GM23338 (cell line): ENCODE data around the gene TENM4. TPM values are rescaled to one million over a fixed set of nuclear protein-coding genes. Genes with fewer than 3 reads are reported as not detected.

Experiments used
- ATAC-seq: fragments of 200-7000 bp; cut with Tn5 transposase; 3 replicates; pipeline ENCODE4 v1.9.1; 2020
- DNase-seq: peaks from one replicate; pipeline ENCODE4 v3.0.0-alpha.2; 2015; ENCODE audit warnings: low spot score
- H2AFZ ChIP-seq: fragments of 200-600 bp; sonication (generic); 2 replicates; pipeline ENCODE4 v1.8.0; 2016; ENCODE audit warnings: antibody characterized with exemption, mild to moderate bottlenecking, moderate library complexity
- H3F3A ChIP-seq: fragments of 200-600 bp; sonication (generic); replicated peaks from 2 replicates; pipeline ENCODE4 v1.8.0; 2017; ENCODE audit warnings: antibody characterized with exemption, mixed run types, low read depth
- H3K27ac ChIP-seq: fragments of 200-600 bp; sonication (generic); 2 replicates; pipeline ENCODE4 v1.6.1; 2016; ENCODE audit warnings: low read depth
- H3K27me3 ChIP-seq: fragments of 200-600 bp; sonication (generic); 2 replicates; pipeline ENCODE4 v1.8.0; 2016; ENCODE audit warnings: mild to moderate bottlenecking, mixed run types, moderate library complexity; ENCODE audit not compliant: insufficient read depth
- H3K36me3 ChIP-seq: fragments of 200-600 bp; sonication (generic); 2 replicates; pipeline ENCODE4 v1.8.0; 2016; ENCODE audit warnings: mild to moderate bottlenecking; ENCODE audit not compliant: insufficient read depth
- H3K4me1 ChIP-seq: fragments of 200-600 bp; sonication (generic); 2 replicates; pipeline ENCODE4 v1.8.0; 2016; ENCODE audit warnings: mild to moderate bottlenecking, moderate library complexity; ENCODE audit not compliant: insufficient read depth
- H3K4me2 ChIP-seq: fragments of 200-600 bp; sonication (generic); 2 replicates; pipeline ENCODE4 v1.7.1; 2017; ENCODE audit warnings: mixed run types
- H3K4me3 ChIP-seq: fragments of 200-600 bp; sonication (generic); 2 replicates; pipeline ENCODE4 v1.6.1; 2016; ENCODE audit warnings: mixed run types
- H3K79me2 ChIP-seq: fragments of 200-600 bp; sonication (generic); replicated peaks from 2 replicates; pipeline ENCODE4 v1.8.0; 2017; ENCODE audit warnings: mild to moderate bottlenecking; ENCODE audit not compliant: insufficient read depth
- H3K9me2 ChIP-seq: fragments of 200-600 bp; sonication (generic); 2 replicates; pipeline ENCODE4 v1.8.0; 2017; ENCODE audit not compliant: insufficient read depth
- H4K20me1 ChIP-seq: fragments of 200-600 bp; sonication (generic); replicated peaks from 2 replicates; pipeline ENCODE4 v1.8.0; 2017; ENCODE audit warnings: mild to moderate bottlenecking; ENCODE audit not compliant: insufficient read depth
- H3K27ac Mint-ChIP-seq: 2 replicates; pipeline ENCODE4 v1.8.0; 2020; ENCODE audit warnings: inconsistent platforms, mild to moderate bottlenecking, moderate library complexity, mixed read lengths
- H3K27me3 Mint-ChIP-seq: 3 replicates; pipeline ENCODE4 v1.8.0; 2022; ENCODE audit warnings: low read depth, mild to moderate bottlenecking, moderate library complexity, mixed read lengths, inconsistent platforms; ENCODE audit not compliant: insufficient read depth, poor library complexity
- H3K36me3 Mint-ChIP-seq: 3 replicates; pipeline ENCODE4 v1.8.0; 2021; ENCODE audit warnings: low read depth, mild to moderate bottlenecking, inconsistent platforms, moderate library complexity, mixed read lengths
- H3K4me1 Mint-ChIP-seq: 3 replicates; pipeline ENCODE4 v1.8.0; 2020; ENCODE audit warnings: mild to moderate bottlenecking, inconsistent platforms, mixed read lengths
- H3K4me3 Mint-ChIP-seq: 3 replicates; pipeline ENCODE4 v1.8.0; 2021; ENCODE audit warnings: moderate library complexity, mild to moderate bottlenecking, inconsistent platforms, mixed read lengths
- H3K9me3 Mint-ChIP-seq: 3 replicates; pipeline ENCODE4 v1.8.0; 2020; ENCODE audit warnings: moderate library complexity, mild to moderate bottlenecking, inconsistent platforms, mixed read lengths
- CREB1 ChIP-seq: fragments of 250-450 bp; sonication (Bioruptor Pico); IDR thresholded peaks from 2 replicates; pipeline ENCODE4 v1.5.0; 2020; ENCODE audit warnings: low read depth, mild to moderate bottlenecking, moderate library complexity
- EZH2 ChIP-seq: fragments of 200-600 bp; sonication (generic); IDR thresholded peaks from one replicate; pipeline ENCODE4 v1.8.0; 2017; ENCODE audit warnings: antibody characterized with exemption, mild to moderate bottlenecking, low read depth; ENCODE audit not compliant: unreplicated experiment
- EZH2phosphoT487 ChIP-seq: fragments of 200-600 bp; sonication (generic); IDR thresholded peaks from one replicate; pipeline ENCODE4 v1.8.1; 2018; ENCODE audit warnings: antibody characterized with exemption; ENCODE audit not compliant: unreplicated experiment
- JUNB ChIP-seq: IDR thresholded peaks from one replicate; pipeline ENCODE4 v1.6.1; 2016; ENCODE audit warnings: antibody characterized with exemption; ENCODE audit not compliant: unreplicated experiment
- NANOG ChIP-seq: IDR thresholded peaks from 2 replicates; pipeline ENCODE4 v1.6.1; 2016; ENCODE audit warnings: antibody characterized with exemption, borderline replicate concordance
- POLR2AphosphoS5 ChIP-seq: IDR thresholded peaks from 2 replicates; pipeline ENCODE4 v1.6.1; 2016; ENCODE audit warnings: antibody characterized with exemption, low read depth
- STAT1 ChIP-seq: IDR thresholded peaks from one replicate; pipeline ENCODE4 v1.6.1; 2016; ENCODE audit warnings: antibody characterized with exemption; ENCODE audit not compliant: unreplicated experiment
- ZNF114 ChIP-seq: fragments of 250-450 bp; sonication (Bioruptor Pico); IDR thresholded peaks from 2 replicates; pipeline ENCODE4 v1.5.0; 2020; ENCODE audit warnings: mild to moderate bottlenecking, moderate library complexity
- ZNF331 ChIP-seq: fragments of 250-450 bp; sonication (Bioruptor Pico); IDR thresholded peaks from 2 replicates; pipeline ENCODE4 v1.5.0; 2020; ENCODE audit warnings: low read depth, mild to moderate bottlenecking, moderate library complexity
- polyA plus RNA-seq: library from polyadenylated mRNA; unstranded; fragments of >200 nt; fragmentation: Nextera tagmentation; extraction: Ambion mirVana; gene quantifications from 2 replicates; pipeline ENCODE4 v1.2.1, GENCODE V29; 2016
- total RNA-seq: library from RNA; depleted of rRNA; stranded (reverse); fragments of >200 nt; shearing (Covaris generic); gene quantifications from 2 replicates; pipeline ENCODE4 v1.2.3, GENCODE V29; 2014
- TF ChIP-seq, protein P1 (sequence below): IDR thresholded peaks from one replicate; pipeline ENCODE4 v1.6.1; 2018; ENCODE audit warnings: antibody characterized with exemption; ENCODE audit not compliant: unreplicated experiment
- TF ChIP-seq, protein P2 (sequence below), 2 experiments: fragments of 200-600 bp in 1 of 2; sonication (generic) in 1 of 2; conservative IDR thresholded peaks; 2 replicates each; pipeline versions ENCODE4 v1.5.1 to v1.6.1; 2016 to 2017; ENCODE audit warnings: antibody characterized with exemption in 2 of 2, low read depth in 2 of 2, mild to moderate bottlenecking in 2 of 2, moderate library complexity in 1 of 2
- TF ChIP-seq, protein P3 (sequence below): IDR thresholded peaks from 2 replicates; pipeline ENCODE4 v1.6.1; 2016; ENCODE audit warnings: antibody characterized with exemption
- TF ChIP-seq, protein P4 (sequence below): fragments of 250-450 bp; sonication (Bioruptor Pico); IDR thresholded peaks from 2 replicates; pipeline ENCODE4 v1.5.0; 2020; ENCODE audit warnings: mild to moderate bottlenecking, moderate library complexity

TENM4 gene
- total and polyA plus RNA-seq, 2 experiments from 2014 or later, result 7.3 TPM

DNA sequence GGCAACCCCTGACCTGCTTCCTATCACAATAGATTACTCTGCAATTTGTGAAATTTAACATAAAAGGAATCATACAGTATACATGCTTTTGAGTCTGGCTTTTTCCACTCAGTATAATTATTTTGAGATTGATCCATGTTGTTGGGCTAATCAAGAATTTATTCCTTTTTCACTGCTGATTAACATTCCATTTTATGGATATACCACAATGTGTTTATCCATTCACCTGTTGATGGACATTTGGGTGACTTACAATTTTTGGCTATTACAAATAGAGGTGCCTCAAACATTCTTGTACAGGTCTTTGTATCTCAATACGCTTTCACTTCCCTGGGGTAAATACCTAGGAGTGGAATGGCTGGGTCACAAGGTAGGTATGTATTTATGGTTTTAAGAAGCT, 24.9 kb downstream of the TENM4 start:
- Histone ChIP-seq H3K79me2 (no peaks in the 10 kb centered on the region), H3F3A (no peaks in the 10 kb centered on the region), H3K36me3 (no peaks in the 10 kb centered on the region), H3K9me2 (no peaks in the 10 kb centered on the region), H3K4me1 (no peaks in the 10 kb centered on the region; the same call in 1 of the 2 replicates), H3K4me3 (no peak overlapping the region), H3K27ac (no peak overlapping the region), H4K20me1 (no peaks in the 10 kb centered on the region; the same call in 1 of the 2 replicates), H3K27me3 (no peaks in the 10 kb centered on the region), H2AFZ (no peak overlapping the region), H3K4me2 (no peak overlapping the region)
- ATAC-seq (no peak), DNase-seq (no peak)
- H3K4me3 Mint-ChIP-seq, result no peak overlapping the region
- H3K36me3 Mint-ChIP-seq, result peaks cover 14% of the 10 kb centered on the region; the same call in 2 of the 3 replicates
- H3K4me1 Mint-ChIP-seq, result peaks cover 8% of the 10 kb centered on the region; the same call in 2 of the 3 replicates
- H3K27me3 Mint-ChIP-seq, result no peaks in the 10 kb centered on the region
- TF ChIP-seq, protein P1, sequence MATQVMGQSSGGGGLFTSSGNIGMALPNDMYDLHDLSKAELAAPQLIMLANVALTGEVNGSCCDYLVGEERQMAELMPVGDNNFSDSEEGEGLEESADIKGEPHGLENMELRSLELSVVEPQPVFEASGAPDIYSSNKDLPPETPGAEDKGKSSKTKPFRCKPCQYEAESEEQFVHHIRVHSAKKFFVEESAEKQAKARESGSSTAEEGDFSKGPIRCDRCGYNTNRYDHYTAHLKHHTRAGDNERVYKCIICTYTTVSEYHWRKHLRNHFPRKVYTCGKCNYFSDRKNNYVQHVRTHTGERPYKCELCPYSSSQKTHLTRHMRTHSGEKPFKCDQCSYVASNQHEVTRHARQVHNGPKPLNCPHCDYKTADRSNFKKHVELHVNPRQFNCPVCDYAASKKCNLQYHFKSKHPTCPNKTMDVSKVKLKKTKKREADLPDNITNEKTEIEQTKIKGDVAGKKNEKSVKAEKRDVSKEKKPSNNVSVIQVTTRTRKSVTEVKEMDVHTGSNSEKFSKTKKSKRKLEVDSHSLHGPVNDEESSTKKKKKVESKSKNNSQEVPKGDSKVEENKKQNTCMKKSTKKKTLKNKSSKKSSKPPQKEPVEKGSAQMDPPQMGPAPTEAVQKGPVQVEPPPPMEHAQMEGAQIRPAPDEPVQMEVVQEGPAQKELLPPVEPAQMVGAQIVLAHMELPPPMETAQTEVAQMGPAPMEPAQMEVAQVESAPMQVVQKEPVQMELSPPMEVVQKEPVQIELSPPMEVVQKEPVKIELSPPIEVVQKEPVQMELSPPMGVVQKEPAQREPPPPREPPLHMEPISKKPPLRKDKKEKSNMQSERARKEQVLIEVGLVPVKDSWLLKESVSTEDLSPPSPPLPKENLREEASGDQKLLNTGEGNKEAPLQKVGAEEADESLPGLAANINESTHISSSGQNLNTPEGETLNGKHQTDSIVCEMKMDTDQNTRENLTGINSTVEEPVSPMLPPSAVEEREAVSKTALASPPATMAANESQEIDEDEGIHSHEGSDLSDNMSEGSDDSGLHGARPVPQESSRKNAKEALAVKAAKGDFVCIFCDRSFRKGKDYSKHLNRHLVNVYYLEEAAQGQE, result no peak
- no peak for TF ChIP-seq STAT1
- no peak for TF ChIP-seq POLR2AphosphoS5
- TF ChIP-seq ZNF331 (CRISPR knock-in tag), result no peak
- TF ChIP-seq EZH2phosphoT487, result no peak
- TF ChIP-seq, protein P2, sequence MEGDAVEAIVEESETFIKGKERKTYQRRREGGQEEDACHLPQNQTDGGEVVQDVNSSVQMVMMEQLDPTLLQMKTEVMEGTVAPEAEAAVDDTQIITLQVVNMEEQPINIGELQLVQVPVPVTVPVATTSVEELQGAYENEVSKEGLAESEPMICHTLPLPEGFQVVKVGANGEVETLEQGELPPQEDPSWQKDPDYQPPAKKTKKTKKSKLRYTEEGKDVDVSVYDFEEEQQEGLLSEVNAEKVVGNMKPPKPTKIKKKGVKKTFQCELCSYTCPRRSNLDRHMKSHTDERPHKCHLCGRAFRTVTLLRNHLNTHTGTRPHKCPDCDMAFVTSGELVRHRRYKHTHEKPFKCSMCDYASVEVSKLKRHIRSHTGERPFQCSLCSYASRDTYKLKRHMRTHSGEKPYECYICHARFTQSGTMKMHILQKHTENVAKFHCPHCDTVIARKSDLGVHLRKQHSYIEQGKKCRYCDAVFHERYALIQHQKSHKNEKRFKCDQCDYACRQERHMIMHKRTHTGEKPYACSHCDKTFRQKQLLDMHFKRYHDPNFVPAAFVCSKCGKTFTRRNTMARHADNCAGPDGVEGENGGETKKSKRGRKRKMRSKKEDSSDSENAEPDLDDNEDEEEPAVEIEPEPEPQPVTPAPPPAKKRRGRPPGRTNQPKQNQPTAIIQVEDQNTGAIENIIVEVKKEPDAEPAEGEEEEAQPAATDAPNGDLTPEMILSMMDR (conservative IDR thresholded peaks at IDR 0.05; ENCODE audit: low read depth in 2 of 2), result no peak
- TF ChIP-seq, protein P3, sequence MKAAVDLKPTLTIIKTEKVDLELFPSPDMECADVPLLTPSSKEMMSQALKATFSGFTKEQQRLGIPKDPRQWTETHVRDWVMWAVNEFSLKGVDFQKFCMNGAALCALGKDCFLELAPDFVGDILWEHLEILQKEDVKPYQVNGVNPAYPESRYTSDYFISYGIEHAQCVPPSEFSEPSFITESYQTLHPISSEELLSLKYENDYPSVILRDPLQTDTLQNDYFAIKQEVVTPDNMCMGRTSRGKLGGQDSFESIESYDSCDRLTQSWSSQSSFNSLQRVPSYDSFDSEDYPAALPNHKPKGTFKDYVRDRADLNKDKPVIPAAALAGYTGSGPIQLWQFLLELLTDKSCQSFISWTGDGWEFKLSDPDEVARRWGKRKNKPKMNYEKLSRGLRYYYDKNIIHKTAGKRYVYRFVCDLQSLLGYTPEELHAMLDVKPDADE, result no peak
- TF ChIP-seq CREB1, result no peak
- no peak for TF ChIP-seq NANOG
- TF ChIP-seq, protein P4, sequence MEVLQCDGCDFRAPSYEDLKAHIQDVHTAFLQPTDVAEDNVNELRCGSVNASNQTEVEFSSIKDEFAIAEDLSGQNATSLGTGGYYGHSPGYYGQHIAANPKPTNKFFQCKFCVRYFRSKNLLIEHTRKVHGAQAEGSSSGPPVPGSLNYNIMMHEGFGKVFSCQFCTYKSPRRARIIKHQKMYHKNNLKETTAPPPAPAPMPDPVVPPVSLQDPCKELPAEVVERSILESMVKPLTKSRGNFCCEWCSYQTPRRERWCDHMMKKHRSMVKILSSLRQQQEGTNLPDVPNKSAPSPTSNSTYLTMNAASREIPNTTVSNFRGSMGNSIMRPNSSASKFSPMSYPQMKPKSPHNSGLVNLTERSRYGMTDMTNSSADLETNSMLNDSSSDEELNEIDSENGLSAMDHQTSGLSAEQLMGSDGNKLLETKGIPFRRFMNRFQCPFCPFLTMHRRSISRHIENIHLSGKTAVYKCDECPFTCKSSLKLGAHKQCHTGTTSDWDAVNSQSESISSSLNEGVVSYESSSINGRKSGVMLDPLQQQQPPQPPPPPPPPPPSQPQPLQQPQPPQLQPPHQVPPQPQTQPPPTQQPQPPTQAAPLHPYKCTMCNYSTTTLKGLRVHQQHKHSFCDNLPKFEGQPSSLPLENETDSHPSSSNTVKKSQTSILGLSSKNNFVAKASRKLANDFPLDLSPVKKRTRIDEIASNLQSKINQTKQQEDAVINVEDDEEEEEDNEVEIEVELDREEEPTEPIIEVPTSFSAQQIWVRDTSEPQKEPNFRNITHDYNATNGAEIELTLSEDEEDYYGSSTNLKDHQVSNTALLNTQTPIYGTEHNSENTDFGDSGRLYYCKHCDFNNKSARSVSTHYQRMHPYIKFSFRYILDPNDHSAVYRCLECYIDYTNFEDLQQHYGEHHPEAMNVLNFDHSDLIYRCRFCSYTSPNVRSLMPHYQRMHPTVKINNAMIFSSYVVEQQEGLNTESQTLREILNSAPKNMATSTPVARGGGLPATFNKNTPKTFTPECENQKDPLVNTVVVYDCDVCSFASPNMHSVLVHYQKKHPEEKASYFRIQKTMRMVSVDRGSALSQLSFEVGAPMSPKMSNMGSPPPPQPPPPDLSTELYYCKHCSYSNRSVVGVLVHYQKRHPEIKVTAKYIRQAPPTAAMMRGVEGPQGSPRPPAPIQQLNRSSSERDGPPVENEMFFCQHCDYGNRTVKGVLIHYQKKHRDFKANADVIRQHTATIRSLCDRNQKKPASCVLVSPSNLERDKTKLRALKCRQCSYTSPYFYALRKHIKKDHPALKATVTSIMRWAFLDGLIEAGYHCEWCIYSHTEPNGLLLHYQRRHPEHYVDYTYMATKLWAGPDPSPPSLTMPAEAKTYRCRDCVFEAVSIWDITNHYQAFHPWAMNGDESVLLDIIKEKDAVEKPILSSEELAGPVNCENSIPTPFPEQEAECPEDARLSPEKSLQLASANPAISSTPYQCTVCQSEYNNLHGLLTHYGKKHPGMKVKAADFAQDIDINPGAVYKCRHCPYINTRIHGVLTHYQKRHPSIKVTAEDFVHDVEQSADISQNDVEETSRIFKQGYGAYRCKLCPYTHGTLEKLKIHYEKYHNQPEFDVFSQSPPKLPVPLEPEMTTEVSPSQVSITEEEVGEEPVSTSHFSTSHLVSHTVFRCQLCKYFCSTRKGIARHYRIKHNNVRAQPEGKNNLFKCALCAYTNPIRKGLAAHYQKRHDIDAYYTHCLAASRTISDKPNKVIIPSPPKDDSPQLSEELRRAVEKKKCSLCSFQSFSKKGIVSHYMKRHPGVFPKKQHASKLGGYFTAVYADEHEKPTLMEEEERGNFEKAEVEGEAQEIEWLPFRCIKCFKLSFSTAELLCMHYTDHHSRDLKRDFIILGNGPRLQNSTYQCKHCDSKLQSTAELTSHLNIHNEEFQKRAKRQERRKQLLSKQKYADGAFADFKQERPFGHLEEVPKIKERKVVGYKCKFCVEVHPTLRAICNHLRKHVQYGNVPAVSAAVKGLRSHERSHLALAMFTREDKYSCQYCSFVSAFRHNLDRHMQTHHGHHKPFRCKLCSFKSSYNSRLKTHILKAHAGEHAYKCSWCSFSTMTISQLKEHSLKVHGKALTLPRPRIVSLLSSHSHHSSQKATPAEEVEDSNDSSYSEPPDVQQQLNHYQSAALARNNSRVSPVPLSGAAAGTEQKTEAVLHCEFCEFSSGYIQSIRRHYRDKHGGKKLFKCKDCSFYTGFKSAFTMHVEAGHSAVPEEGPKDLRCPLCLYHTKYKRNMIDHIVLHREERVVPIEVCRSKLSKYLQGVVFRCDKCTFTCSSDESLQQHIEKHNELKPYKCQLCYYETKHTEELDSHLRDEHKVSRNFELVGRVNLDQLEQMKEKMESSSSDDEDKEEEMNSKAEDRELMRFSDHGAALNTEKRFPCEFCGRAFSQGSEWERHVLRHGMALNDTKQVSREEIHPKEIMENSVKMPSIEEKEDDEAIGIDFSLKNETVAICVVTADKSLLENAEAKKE (CRISPR knock-in tag), result no peak
- no peak for TF ChIP-seq ZNF114 (CRISPR knock-in tag)
- TF ChIP-seq EZH2, result no peak
- TF ChIP-seq JUNB, result no peak
- no peak overlapping the region for H3K27ac Mint-ChIP-seq
- peaks cover 11% of the 10 kb centered on the region; the same call in 2 of the 3 replicates for H3K9me3 Mint-ChIP-seq
